ENCODE data around the gene PRRG2. TPM values are rescaled to one million over a fixed set of nuclear protein-coding genes. Genes with fewer than 3 reads are reported as not detected.
A peak's percentile ranks its signal among the peaks of the same experiment; 100 is the strongest.

The PRRG2 gene
- total RNA-seq, 4 donors from 2014 or later, result 13.8 to 21.2 (median 16.7) TPM

- no peaks in the 10 kb centered on the region for H3K36me3 ChIP-seq
- TF ChIP-seq POLR2A (IDR thresholded peaks at IDR 0.05) (no peak), POLR2AphosphoS5 (IDR thresholded peaks at IDR 0.05) (no peak), CTCF (IDR thresholded peaks at IDR 0.05) (no peak), EP300 (IDR thresholded peaks at IDR 0.05) (no peak)
- no peaks in the 10 kb centered on the region for H3K27me3 ChIP-seq
- WGBS, result 34% methylated on average over 9 of the region's 9 CpGs
- H3K27ac ChIP-seq, result no peak overlapping the region
- H3K9me3 ChIP-seq, result no peaks in the 10 kb centered on the region
- no peak for DNase-seq (ENCODE audit: low spot score in 2 of 2)
- peaks cover 43% of the 10 kb centered on the region for H3K4me1 ChIP-seq
- no peak overlapping the region for H3K4me3 ChIP-seq
These were observed 13.2 kb upstream of the PRRG2 start for GRCh38 chr19:49567861-49568441.

GRCh38 chr19:49570138-49570856 lies 10.8 kb upstream of the PRRG2 start:
- TF ChIP-seq EP300 (IDR thresholded peaks at IDR 0.05), result no peak
- no peak for TF ChIP-seq POLR2A (IDR thresholded peaks at IDR 0.05)
- TF ChIP-seq CTCF (IDR thresholded peaks at IDR 0.05), result peak; percentile 98 to 99
- 31% methylated on average over 14 of the region's 14 CpGs for WGBS
- no peak overlapping the region for H3K4me3 ChIP-seq
- DNase-seq (ENCODE audit: low spot score in 2 of 2), result no peak
- H3K36me3 ChIP-seq, result peaks cover 6% of the 10 kb centered on the region
- H3K4me1 ChIP-seq, result peaks cover 33% of the 10 kb centered on the region
- no peak overlapping the region for H3K27ac ChIP-seq
- no peaks in the 10 kb centered on the region for H3K27me3 ChIP-seq
- H3K9me3 ChIP-seq, result no peaks in the 10 kb centered on the region

- Histone ChIP-seq H3K27ac (no peak overlapping the region), H3K4me3 (no peak overlapping the region), H3K36me3 (peaks cover 11% of the 10 kb centered on the region), H3K4me1 (peaks cover 29% of the 10 kb centered on the region), H3K9me3 (no peaks in the 10 kb centered on the region), H3K27me3 (no peaks in the 10 kb centered on the region)
- DNase-seq (ENCODE audit: low spot score in 2 of 2), result no peak
- WGBS, result 72% methylated on average over 11 of the region's 11 CpGs
- TF ChIP-seq EP300 (IDR thresholded peaks at IDR 0.05) (no peak), POLR2A (IDR thresholded peaks at IDR 0.05) (no peak), CTCF (IDR thresholded peaks at IDR 0.05) (no peak), POLR2AphosphoS5 (IDR thresholded peaks at IDR 0.05) (no peak)
These were observed 10.0 kb upstream of the PRRG2 start for GRCh38 chr19:49570997-49571676.

- WGBS, result 89% methylated on average over 7 of the region's 7 CpGs
- Histone ChIP-seq H3K27ac (no peak overlapping the region), H3K27me3 (no peaks in the 10 kb centered on the region), H3K9me3 (no peaks in the 10 kb centered on the region), H3K4me1 (peaks cover 23% of the 10 kb centered on the region), H3K4me3 (no peak overlapping the region), H3K36me3 (peaks cover 15% of the 10 kb centered on the region)
- TF ChIP-seq POLR2AphosphoS5 (IDR thresholded peaks at IDR 0.05) (no peak), CTCF (IDR thresholded peaks at IDR 0.05) (no peak), EP300 (IDR thresholded peaks at IDR 0.05) (no peak)
- no peak for DNase-seq (ENCODE audit: low spot score in 2 of 2)
These were observed 8.1 kb upstream of the PRRG2 start for GRCh38 chr19:49573009-49573408.

GRCh38 chr19:49573425-49573824 lies 7.7 kb upstream of the PRRG2 start:
- no peak for DNase-seq (ENCODE audit: low spot score in 2 of 2)
- Histone ChIP-seq H3K27me3 (no peaks in the 10 kb centered on the region), H3K4me1 (peaks cover 23% of the 10 kb centered on the region), H3K36me3 (peaks cover 15% of the 10 kb centered on the region), H3K9me3 (no peaks in the 10 kb centered on the region), H3K4me3 (no peak overlapping the region), H3K27ac (no peak overlapping the region)
- TF ChIP-seq EP300 (IDR thresholded peaks at IDR 0.05), result no peak
- no peak for TF ChIP-seq POLR2AphosphoS5 (IDR thresholded peaks at IDR 0.05)
- TF ChIP-seq POLR2A (IDR thresholded peaks at IDR 0.05), result no peak
- TF ChIP-seq CTCF (IDR thresholded peaks at IDR 0.05), result no peak
- WGBS, result 81% methylated on average over 3 of the region's 3 CpGs
